OCI-LY3 (cell line): ENCODE data around the gene ZMAT5.
A peak's percentile ranks its signal among the peaks of the same experiment; 100 is the strongest.

Experiments used
- H2AFZ ChIP-seq: fragments of 200-600, 300-600 bp; shearing (Covaris generic); 2 replicates; pipeline ENCODE4 v1.6.0; 2014; ENCODE audit warnings: antibody characterized with exemption, low read depth, low read length
- H3K27ac ChIP-seq: fragments of 200-600, 300-600 bp; sonication (generic); 2 replicates; pipeline ENCODE4 v1.5.1; 2014; ENCODE audit warnings: mild to moderate bottlenecking, low read length, moderate library complexity, mixed read lengths
- H3K27me3 ChIP-seq: fragments of 200-600, 300-600 bp; sonication (generic); 2 replicates; pipeline ENCODE4 v1.6.1; 2014; ENCODE audit warnings: low read depth, low read length, mixed read lengths
- H3K36me3 ChIP-seq: fragments of 200-600, 300-600 bp; sonication (generic); replicated peaks from 2 replicates; pipeline ENCODE3; 2014; ENCODE audit warnings: low read depth, low read length, mixed read lengths
- H3K4me1 ChIP-seq: fragments of 300-600, 200-600 bp; sonication (generic); 2 replicates; pipeline ENCODE4 v1.6.1; 2014; ENCODE audit warnings: low read length, mixed read lengths
- H3K4me2 ChIP-seq: fragments of 200-600, 300-600 bp; sonication (generic); 2 replicates; pipeline ENCODE4 v1.6.1; 2014; ENCODE audit warnings: low read length, mixed read lengths
- H3K4me3 ChIP-seq: fragments of 300-600, 200-600 bp; sonication (generic); 2 replicates; pipeline ENCODE4 v1.5.1; 2014; ENCODE audit warnings: antibody characterized with exemption, mild to moderate bottlenecking, low read length, moderate library complexity
- H3K79me2 ChIP-seq: fragments of 300-600, 200-600 bp; shearing (Covaris generic); 2 replicates; pipeline ENCODE4 v1.6.1; 2014; ENCODE audit warnings: mild to moderate bottlenecking, low read length, mixed read lengths
- H3K9ac ChIP-seq: fragments of 300-600, 200-600 bp; shearing (Covaris generic); 2 replicates; pipeline ENCODE4 v1.6.0; 2014; ENCODE audit warnings: mild to moderate bottlenecking, low read length, moderate library complexity
- H3K9me3 ChIP-seq: fragments of 200-600, 300-600 bp; shearing (Covaris generic); 2 replicates; pipeline ENCODE4 v1.6.1; 2014; ENCODE audit warnings: low read length, mixed read lengths; ENCODE audit not compliant: insufficient read depth
- H4K20me1 ChIP-seq: fragments of 200-600, 300-600 bp; sonication (generic); 2 replicates; pipeline ENCODE4 v1.6.1; 2016; ENCODE audit warnings: low read length, mixed read lengths; ENCODE audit not compliant: insufficient read depth
- EZH2phosphoT487 ChIP-seq: fragments of 200-600 bp; shearing (Covaris generic); IDR thresholded peaks from 2 replicates; pipeline ENCODE4 v1.6.1; 2018; ENCODE audit warnings: antibody characterized with exemption, mixed run types, low read depth
- TF ChIP-seq, protein P1 (sequence below): fragments of 200-600, 300-600 bp; sonication (generic); IDR thresholded peaks from 2 replicates; pipeline ENCODE4 v1.5.1; 2014; ENCODE audit warnings: antibody characterized with exemption, low read length, low read depth

The ZMAT5 gene

GRCh38 chr22:29767171-29768051 lies 604 bp upstream of the ZMAT5 start, which contains the start of gene UQCR10:
Gene UQCR10 (plus strand): TSS chr22:29767369. CDS start chr22:29767399, 30 bp downstream.
- H3K9ac ChIP-seq, result peak within 1 kb of the TSS; percentile 96
- H4K20me1 ChIP-seq, result no peaks in the 10 kb centered on the region
- H3K9me3 ChIP-seq, result no peaks in the 10 kb centered on the region
- H3K27ac ChIP-seq, result peak within 1 kb of the TSS; percentile 60
- TF ChIP-seq, protein P1, sequence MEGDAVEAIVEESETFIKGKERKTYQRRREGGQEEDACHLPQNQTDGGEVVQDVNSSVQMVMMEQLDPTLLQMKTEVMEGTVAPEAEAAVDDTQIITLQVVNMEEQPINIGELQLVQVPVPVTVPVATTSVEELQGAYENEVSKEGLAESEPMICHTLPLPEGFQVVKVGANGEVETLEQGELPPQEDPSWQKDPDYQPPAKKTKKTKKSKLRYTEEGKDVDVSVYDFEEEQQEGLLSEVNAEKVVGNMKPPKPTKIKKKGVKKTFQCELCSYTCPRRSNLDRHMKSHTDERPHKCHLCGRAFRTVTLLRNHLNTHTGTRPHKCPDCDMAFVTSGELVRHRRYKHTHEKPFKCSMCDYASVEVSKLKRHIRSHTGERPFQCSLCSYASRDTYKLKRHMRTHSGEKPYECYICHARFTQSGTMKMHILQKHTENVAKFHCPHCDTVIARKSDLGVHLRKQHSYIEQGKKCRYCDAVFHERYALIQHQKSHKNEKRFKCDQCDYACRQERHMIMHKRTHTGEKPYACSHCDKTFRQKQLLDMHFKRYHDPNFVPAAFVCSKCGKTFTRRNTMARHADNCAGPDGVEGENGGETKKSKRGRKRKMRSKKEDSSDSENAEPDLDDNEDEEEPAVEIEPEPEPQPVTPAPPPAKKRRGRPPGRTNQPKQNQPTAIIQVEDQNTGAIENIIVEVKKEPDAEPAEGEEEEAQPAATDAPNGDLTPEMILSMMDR, result no peak
- TF ChIP-seq EZH2phosphoT487, result no peak
- H2AFZ ChIP-seq, result peak within 1 kb of the TSS; percentile 95
- peaks cover 32% of the 10 kb centered on the region for H3K79me2 ChIP-seq
- peaks cover 12% of the 10 kb centered on the region; the same call in 1 of the 2 replicates for H3K4me1 ChIP-seq
- H3K4me2 ChIP-seq, result peak within 1 kb of the TSS; percentile 94
- no peaks in the 10 kb centered on the region for H3K27me3 ChIP-seq
- peak within 1 kb of the TSS; percentile 91 for H3K4me3 ChIP-seq
- H3K36me3 ChIP-seq, result peaks cover 18% of the 10 kb centered on the region

- H3K9ac ChIP-seq, result peak overlapping the region; percentile 96
- peaks cover 12% of the 10 kb centered on the region; the same call in 1 of the 2 replicates for H3K4me1 ChIP-seq
- peak overlapping the region; percentile 13 for H3K27ac ChIP-seq
- peak overlapping the region; percentile 78 for H3K4me2 ChIP-seq
- H4K20me1 ChIP-seq, result no peaks in the 10 kb centered on the region
- no peaks in the 10 kb centered on the region for H3K9me3 ChIP-seq
- H2AFZ ChIP-seq, result peak overlapping the region; percentile 76
- H3K27me3 ChIP-seq, result no peaks in the 10 kb centered on the region
- H3K4me3 ChIP-seq, result peak overlapping the region; percentile 91
- peaks cover 18% of the 10 kb centered on the region for H3K36me3 ChIP-seq
- TF ChIP-seq EZH2phosphoT487, result no peak
- TF ChIP-seq, protein P1, result no peak
- H3K79me2 ChIP-seq, result peaks cover 32% of the 10 kb centered on the region
Observed at GRCh38 chr22:29765905-29766631, 739 bp downstream of the ZMAT5 start.

DNA sequence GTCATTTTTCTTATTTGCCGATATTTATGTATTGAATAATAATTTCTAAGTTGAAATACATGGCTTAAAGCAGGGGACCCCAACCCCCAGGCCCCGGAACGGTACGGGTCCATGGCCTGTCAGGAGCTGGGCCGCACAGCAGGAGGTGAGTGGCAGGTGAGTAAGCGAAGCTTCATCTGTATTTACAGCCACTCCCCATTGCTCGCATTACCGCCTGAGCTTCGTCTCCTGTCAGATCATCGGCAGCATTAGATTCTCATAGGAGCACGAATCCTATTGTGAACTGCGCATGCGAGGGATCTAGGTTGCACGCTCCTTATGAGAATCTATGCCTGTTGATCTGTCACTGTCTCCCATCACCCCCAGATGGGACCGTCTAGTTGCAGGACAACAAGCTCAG lies 4.5 kb downstream of the ZMAT5 start:
- H3K36me3 ChIP-seq, result no peaks in the 10 kb centered on the region
- H3K4me1 ChIP-seq, result peaks cover 6% of the 10 kb centered on the region; the same call in 1 of the 2 replicates
- no peak overlapping the region for H3K4me3 ChIP-seq
- H3K27me3 ChIP-seq, result no peaks in the 10 kb centered on the region
- TF ChIP-seq, protein P1, result no peak
- no peak for TF ChIP-seq EZH2phosphoT487
- no peak overlapping the region for H2AFZ ChIP-seq
- peaks cover 10% of the 10 kb centered on the region for H3K79me2 ChIP-seq
- H3K4me2 ChIP-seq, result no peak overlapping the region
- H3K27ac ChIP-seq, result no peak overlapping the region
- no peaks in the 10 kb centered on the region for H4K20me1 ChIP-seq
- no peak overlapping the region for H3K9ac ChIP-seq
- no peaks in the 10 kb centered on the region for H3K9me3 ChIP-seq

DNA sequence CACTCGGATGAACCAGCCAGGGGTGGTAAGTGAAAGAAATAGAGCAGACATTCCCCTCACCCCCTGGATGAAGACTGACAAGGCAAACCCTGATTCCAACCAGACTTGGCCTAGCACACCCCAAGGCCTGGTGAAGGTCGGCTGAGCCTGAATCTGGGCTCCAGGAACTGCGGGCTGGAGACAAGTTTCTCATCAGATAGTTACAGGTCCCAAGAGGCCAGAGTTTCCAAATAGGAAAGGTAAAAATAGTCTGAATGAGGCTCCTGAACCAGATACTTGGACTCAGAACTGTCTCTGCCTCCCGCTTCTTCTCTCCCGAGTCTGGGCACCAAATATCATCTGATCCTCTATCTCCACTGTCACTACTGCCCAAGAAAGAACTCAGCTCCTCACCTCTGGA lies 7.8 kb downstream of the ZMAT5 start:
- Histone ChIP-seq H2AFZ (no peak overlapping the region), H3K79me2 (no peaks in the 10 kb centered on the region), H3K4me3 (no peak overlapping the region), H4K20me1 (no peaks in the 10 kb centered on the region), H3K9ac (no peak overlapping the region), H3K4me1 (no peaks in the 10 kb centered on the region), H3K27me3 (no peaks in the 10 kb centered on the region), H3K4me2 (no peak overlapping the region), H3K27ac (no peak overlapping the region), H3K9me3 (no peaks in the 10 kb centered on the region), H3K36me3 (no peaks in the 10 kb centered on the region)
- TF ChIP-seq, protein P1, result no peak
- no peak for TF ChIP-seq EZH2phosphoT487
